H1 (cell line): ENCODE measurements around the gene ANKRD24. TPM values are rescaled to one million over a fixed set of nuclear protein-coding genes. Genes with fewer than 3 reads are reported as not detected.
"Not testable (repeated sequence)": the region's sequence is repeated elsewhere in the genome, so short reads cannot be mapped to it uniquely, and the experiment has no call there.

Source experiments
- CTCF ChIA-PET: fragments of 300-600 bp; sonication (Branson Sonifier 250); formaldehyde crosslinking; loops from one replicate; lab custom pipeline; 2021; ENCODE audit not compliant: partially characterized antibody; lab: Charles Lee
- POLR2A ChIA-PET: fragments of 300-600 bp; sonication (Branson Sonifier 250); formaldehyde crosslinking; loops from one replicate; lab custom pipeline; 2021; ENCODE audit warnings: inconsistent platforms; ENCODE audit not compliant: partially characterized antibody; lab: Charles Lee
- DNase-seq, 2 experiments: peaks; one replicate each; pipeline versions ENCODE4 v3.0.0 to v3.0.0-alpha.2; 2010 to 2022; ENCODE audit warnings: low spot score in 2 of 2, low read depth in 1 of 2, mixed read lengths in 1 of 2
- FAIRE-seq: peaks from 2 replicates; lab custom pipeline; 2011; peaks lifted over from hg19 to GRCh38; lab: Jason Lieb, UNC
- H2AFZ ChIP-seq: 2 replicates; pipeline ENCODE4 v1.8.1; 2012; ENCODE audit warnings: low read length, inconsistent platforms
- H2AK5ac ChIP-seq: 2 replicates; pipeline ENCODE4 v1.6.1; 2013; ENCODE audit warnings: low read depth, low read length
- H2BK120ac ChIP-seq: replicated peaks from 2 replicates; pipeline ENCODE3; 2013; ENCODE audit warnings: low read depth, low read length, inconsistent platforms
- H2BK12ac ChIP-seq: 2 replicates; pipeline ENCODE4 v1.6.1; 2013; ENCODE audit warnings: low read depth, low read length
- H2BK15ac ChIP-seq: 2 replicates; pipeline ENCODE4 v1.6.1; 2013; ENCODE audit warnings: low read length
- H2BK20ac ChIP-seq: 2 replicates; pipeline ENCODE4 v1.6.1; 2013; ENCODE audit warnings: low read length
- H2BK5ac ChIP-seq: 2 replicates; pipeline ENCODE4 v1.6.1; 2013; ENCODE audit warnings: low read depth, low read length
- H3K14ac ChIP-seq: 2 replicates; pipeline ENCODE4 v1.6.1; 2013; ENCODE audit warnings: inconsistent platforms; ENCODE audit not compliant: insufficient read length
- H3K18ac ChIP-seq: 2 replicates; pipeline ENCODE4 v1.6.1; 2013; ENCODE audit warnings: low read length; ENCODE audit errors: extremely low read depth
- H3K23ac ChIP-seq: 2 replicates; pipeline ENCODE4 v1.6.1; 2013; ENCODE audit warnings: inconsistent platforms; ENCODE audit not compliant: insufficient read length
- H3K23me2 ChIP-seq: 2 replicates; pipeline ENCODE4 v1.6.1; 2013; ENCODE audit warnings: low read depth, low read length
- H3K27ac ChIP-seq: 2 replicates; pipeline ENCODE4 v1.6.1; 2011; ENCODE audit warnings: low read depth, low read length, inconsistent platforms
- H3K27me3 ChIP-seq, 4 experiments: replicated peaks in 1 of 4; 1 replicate in 1 of 4; 2 replicates in 3 of 4; pipeline versions ENCODE4 v1.6.1 to v1.8.1; 2011 to 2013; ENCODE audit warnings: low read length in 3 of 4, mild to moderate bottlenecking in 3 of 4, inconsistent platforms in 2 of 4, mixed read lengths in 2 of 4, moderate library complexity in 1 of 4; ENCODE audit not compliant: control insufficient read depth in 3 of 4, insufficient read depth in 3 of 4; ENCODE audit errors: extremely low read depth in 1 of 4
- H3K36me3 ChIP-seq, 4 experiments: 2 replicates each; pipeline versions ENCODE4 v1.6.1 to v1.8.1; 2011 to 2013; ENCODE audit warnings: mild to moderate bottlenecking in 4 of 4, low read length in 3 of 4, moderate library complexity in 2 of 4, control low read depth in 1 of 4, inconsistent platforms in 1 of 4; ENCODE audit not compliant: insufficient read depth in 4 of 4, control insufficient read depth in 2 of 4
- H3K4ac ChIP-seq: replicated peaks from 2 replicates; pipeline ENCODE3; 2013; ENCODE audit warnings: low read length, low read depth, mixed read lengths, inconsistent platforms; ENCODE audit not compliant: insufficient read length
- H3K4me1 ChIP-seq, 4 experiments: replicated peaks in 1 of 4; 1 replicate in 1 of 4; 2 replicates in 3 of 4; pipeline versions ENCODE4 v1.6.1 to v1.8.1; 2011 to 2013; ENCODE audit warnings: low read length in 3 of 4, inconsistent platforms in 2 of 4, mixed read lengths in 1 of 4; ENCODE audit not compliant: insufficient read depth in 4 of 4, control insufficient read depth in 3 of 4
- H3K4me2 ChIP-seq, 2 experiments: 2 replicates each; pipeline versions ENCODE4 v1.6.1 to v1.8.1; 2011 to 2013; ENCODE audit warnings: low read depth in 2 of 2, low read length in 2 of 2, control low read depth in 1 of 2, inconsistent platforms in 1 of 2, mild to moderate bottlenecking in 1 of 2; ENCODE audit not compliant: insufficient read depth in 1 of 2
- H3K4me3 ChIP-seq, 4 experiments: fragments of 200-600, 300-600 bp in 1 of 4; sonication (generic), shearing (Covaris generic), sonication (Bioruptor Twin) in 1 of 4; 2 replicates each; pipeline versions ENCODE4 v1.5.1 to v1.8.1; 2011 to 2016; ENCODE audit warnings: low read length in 4 of 4, low read depth in 3 of 4, control low read depth in 2 of 4, inconsistent platforms in 2 of 4, mild to moderate bottlenecking in 2 of 4, mixed read lengths in 1 of 4, moderate library complexity in 1 of 4; ENCODE audit not compliant: insufficient read depth in 2 of 4; ENCODE audit errors: extremely low read depth in 1 of 4
- H3K56ac ChIP-seq: replicated peaks from 2 replicates; pipeline ENCODE3; 2013; ENCODE audit warnings: low read depth, mild to moderate bottlenecking, mixed read lengths, low read length, inconsistent platforms; ENCODE audit not compliant: insufficient read length
- H3K79me1 ChIP-seq: 2 replicates; pipeline ENCODE4 v1.6.1; 2013; ENCODE audit warnings: low read depth, low read length, control low read depth
- H3K79me2 ChIP-seq, 2 experiments: 2 replicates each; pipeline versions ENCODE4 v1.6.1 to v1.8.1; 2012 to 2013; ENCODE audit warnings: low read length in 2 of 2, mild to moderate bottlenecking in 2 of 2, inconsistent platforms in 1 of 2; ENCODE audit not compliant: insufficient read depth in 2 of 2, control insufficient read depth in 1 of 2
- H3K9ac ChIP-seq, 4 experiments: replicated peaks in 1 of 4; 1 replicate in 1 of 4; 2 replicates in 3 of 4; pipeline versions ENCODE4 v1.6.1 to v1.8.1; 2011 to 2013; ENCODE audit warnings: low read depth in 3 of 4, low read length in 3 of 4, control low read depth in 2 of 4, mild to moderate bottlenecking in 2 of 4, moderate library complexity in 2 of 4, inconsistent platforms in 1 of 4; ENCODE audit errors: extremely low read depth in 1 of 4
- H3K9me3 ChIP-seq, 2 experiments: 2 replicates each; pipeline versions ENCODE4 v1.6.1 to v1.8.1; 2012 to 2013; ENCODE audit warnings: mild to moderate bottlenecking in 2 of 2, moderate library complexity in 2 of 2, control low read depth in 1 of 2, inconsistent platforms in 1 of 2, low read depth in 1 of 2, low read length in 1 of 2, mixed read lengths in 1 of 2; ENCODE audit not compliant: insufficient read depth in 2 of 2
- H4K20me1 ChIP-seq, 2 experiments: replicated peaks in 1 of 2; 2 replicates each; pipeline versions ENCODE3 to v1.8.1; 2011 to 2013; ENCODE audit warnings: inconsistent platforms in 2 of 2, low read length in 2 of 2, mild to moderate bottlenecking in 1 of 2; ENCODE audit not compliant: insufficient read depth in 2 of 2, control insufficient read depth in 1 of 2
- H4K5ac ChIP-seq: 2 replicates; pipeline ENCODE4 v1.6.1; 2013; ENCODE audit warnings: low read length, low read depth, mixed read lengths, inconsistent platforms; ENCODE audit not compliant: insufficient read length
- H4K8ac ChIP-seq: 2 replicates; pipeline ENCODE4 v1.8.0; 2013; ENCODE audit warnings: mild to moderate bottlenecking, moderate library complexity, low read length, inconsistent platforms; ENCODE audit not compliant: insufficient read depth; ENCODE audit errors: extremely low read depth
- H4K91ac ChIP-seq: replicated peaks from 2 replicates; pipeline ENCODE3; 2013; ENCODE audit warnings: low read length, mixed read lengths, inconsistent platforms; ENCODE audit not compliant: insufficient read length
- BACH1 ChIP-seq: IDR thresholded peaks from 2 replicates; pipeline ENCODE4 v1.6.1; 2012; ENCODE audit warnings: low read length, improper control_type of control experiment
- CBX5 ChIP-seq: fragments of 300-800, 300-1000 bp; sonication (generic); IDR thresholded peaks from 2 replicates; pipeline ENCODE4 v1.7.1; 2016; ENCODE audit warnings: antibody characterized with exemption, low read length, low read depth
- RFX5 ChIP-seq: IDR thresholded peaks from 2 replicates; pipeline ENCODE4 v1.6.1; 2011; ENCODE audit warnings: low read depth, low read length, improper control_type of control experiment, borderline replicate concordance
- WGBS, 2 experiments: shearing (Covaris generic) in 1 of 2; methylation state at CpG; one replicate each; pipeline versions ENCODE4 v1.1.6 to v1.1.7; 2013 to 2015; ENCODE audit warnings: low lambda C conversion rate in 2 of 2, mixed read lengths in 2 of 2, inconsistent platforms in 1 of 2, low coverage in 1 of 2, missing lambda C conversion rate in 1 of 2; ENCODE audit not compliant: insufficient replicate concordance in 2 of 2, insufficient coverage in 1 of 2, insufficient read length in 1 of 2; ENCODE audit errors: extremely low coverage in 1 of 2, missing lambda C conversion rate in 1 of 2; 5-methylcytosine and 5-hydroxymethylcytosine counted together
- polyA plus RNA-seq, 7 experiments: library from polyadenylated mRNA; depleted of rRNA in 3 of 7; stranded (reverse) in 5 of 7; unstranded in 2 of 7; fragments of >200 nt in 5 of 7; fragments of 200-250 nt in 2 of 7; gene quantifications; 1 replicate in 5 of 7; 2 replicates in 1 of 7; 4 replicates in 1 of 7; pipeline versions ENCODE4 v1.2.1 to v1.2.3, GENCODE V29; 2011 to 2013; ENCODE audit warnings: missing spikeins in 2 of 7, mixed read lengths in 2 of 7
- total RNA-seq: library from RNA; stranded (reverse); fragmentation: NEBNext Ultra II Directional; extraction: Animal tissue kit (Norgen Biotek cat#: 25700); gene quantifications from 2 replicates; pipeline ENCODE4 v1.2.1, GENCODE V29; 2021

Gene ANKRD24
- total and polyA plus RNA-seq, 2 of the 8 experiments (the other 6 are each of a cell fraction or from before 2014, with no cell fraction given), result 7.6 to 14.1 TPM

GRCh38 chr19:4229179-4229931, 46.9 kb downstream of the ANKRD24 start, which contains the start of gene EBI3 (continued):
- TF ChIP-seq BACH1, result no peak
- TF ChIP-seq RFX5, result no peak
- no peak for TF ChIP-seq CBX5

GRCh38 chr19:4230237-4230636, 47.7 kb downstream of the ANKRD24 start:
- FAIRE-seq, H3K23me2 ChIP-seq, H3K9me3 ChIP-seq, DNase-seq, H2BK15ac ChIP-seq, H2AK5ac ChIP-seq, H3K36me3 ChIP-seq, H3K14ac ChIP-seq, H3K27me3 ChIP-seq, H3K23ac ChIP-seq, H4K8ac ChIP-seq, H2BK120ac ChIP-seq, H2AFZ ChIP-seq, H3K4me2 ChIP-seq, H3K27ac ChIP-seq, H3K79me1 ChIP-seq, H4K91ac ChIP-seq, H2BK5ac ChIP-seq, H3K4ac ChIP-seq, H3K79me2 ChIP-seq, H3K18ac ChIP-seq, H3K56ac ChIP-seq, H4K5ac ChIP-seq, H3K4me3 ChIP-seq, H3K9ac ChIP-seq, H3K4me1 ChIP-seq, H4K20me1 ChIP-seq, H2BK12ac ChIP-seq, H2BK20ac ChIP-seq: not testable (repeated sequence)
- 90% methylated on average over 6 of the region's 6 CpGs; no CpG with 5 or more reads in 1 of the 2 experiments for WGBS, 2 experiments
- ChIA-PET CTCF (interaction anchor here (0.9 kb wide), 3 partner anchors 29 to 74 kb away, joined by 3 to 4 read pairs (median 3); no protein-coding TSS in a partner anchor), POLR2A (interaction anchor here (0.7 to 1.2 kb wide), 5 partner anchors 12 to 113 kb away, joined by 3 to 5 read pairs (median 3); partner anchors contain the start of genes MPND and YJU2)
